Jurkat, Clone E6-1 (cell line): Measurements from ENCODE around the gene P2RX3.
"Not testable (repeated sequence)": the region's sequence is repeated elsewhere in the genome, so short reads cannot be mapped to it uniquely, and the experiment has no call there.

Experiments
- DNase-seq: peaks from one replicate; pipeline ENCODE4 v3.0.0-alpha.2; 2011; ENCODE audit warnings: low read depth, low spot score
- H3K4me3 ChIP-seq: 2 replicates; pipeline ENCODE4 v1.5.1; 2011; ENCODE audit warnings: mild to moderate bottlenecking, low read length, control low read depth, moderate library complexity

The P2RX3 gene

DNA sequence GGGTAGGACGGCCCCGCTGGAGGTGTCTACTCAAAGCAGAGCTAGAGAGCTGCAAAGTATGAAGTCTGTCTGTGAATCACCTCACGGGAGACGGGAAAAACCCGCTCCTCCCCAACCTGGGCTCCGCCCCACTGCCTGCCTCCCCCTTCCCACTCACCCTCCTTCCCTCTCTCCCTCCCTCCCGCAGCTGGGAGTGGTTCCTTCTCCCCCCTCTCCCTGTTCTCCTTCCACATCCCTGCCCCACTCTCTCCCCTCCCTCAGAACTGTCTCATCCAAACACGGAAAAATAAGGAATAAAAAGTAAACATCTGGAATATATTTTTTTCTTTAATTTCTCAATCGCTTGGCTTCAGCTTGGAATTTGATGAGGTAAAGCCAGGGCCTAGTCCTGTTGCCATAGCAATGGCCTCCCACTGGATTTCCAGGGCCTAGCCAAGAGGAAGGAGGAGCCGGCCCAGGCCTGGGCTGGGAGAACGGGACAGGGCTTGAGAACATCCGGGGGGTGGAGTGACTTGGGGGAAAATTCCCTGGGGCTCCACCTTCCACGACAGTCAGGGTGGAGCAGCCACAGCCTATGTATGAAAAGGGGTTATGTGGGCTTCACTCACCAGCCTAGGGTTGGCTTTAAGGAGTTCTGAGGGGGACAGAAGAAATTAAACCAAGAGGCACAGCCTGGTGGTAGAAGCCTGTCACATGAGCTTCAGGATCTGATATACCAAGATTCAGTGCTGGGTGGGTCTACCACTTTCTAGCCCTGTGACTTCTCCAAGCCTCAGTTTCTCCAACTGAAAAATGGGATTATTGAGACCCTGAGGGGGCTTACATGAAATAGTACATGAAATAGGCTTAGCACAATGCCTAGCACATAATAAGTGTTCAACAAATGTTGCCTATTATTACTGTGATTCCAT, 15.6 kb upstream of the P2RX3 start:
- no peak for DNase-seq
- H3K4me3 ChIP-seq = no peak overlapping the region

- no peak overlapping the region for H3K4me3 ChIP-seq
- DNase-seq = no peak
These were observed 14.8 kb upstream of the P2RX3 start for GRCh38 chr11:57323167-57323854.

DNA sequence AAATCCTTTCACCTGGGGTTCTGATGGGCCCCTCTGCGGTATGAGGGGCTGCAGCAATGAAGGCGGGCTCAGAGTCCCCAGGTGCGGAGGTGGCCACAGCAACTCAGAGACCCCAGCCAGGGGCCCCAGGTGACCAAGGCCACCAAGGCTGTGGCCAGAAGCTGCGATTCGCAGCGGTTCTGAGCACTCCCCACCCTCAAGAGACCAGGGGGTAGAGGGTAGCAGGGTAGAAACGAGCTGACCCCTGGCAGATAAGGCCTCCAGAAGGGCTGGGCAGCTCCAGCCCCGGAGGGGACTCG, 14.3 kb upstream of the P2RX3 start:
- no peak for DNase-seq
- no peak overlapping the region; the same call in 1 of the 2 replicates for H3K4me3 ChIP-seq

DNA sequence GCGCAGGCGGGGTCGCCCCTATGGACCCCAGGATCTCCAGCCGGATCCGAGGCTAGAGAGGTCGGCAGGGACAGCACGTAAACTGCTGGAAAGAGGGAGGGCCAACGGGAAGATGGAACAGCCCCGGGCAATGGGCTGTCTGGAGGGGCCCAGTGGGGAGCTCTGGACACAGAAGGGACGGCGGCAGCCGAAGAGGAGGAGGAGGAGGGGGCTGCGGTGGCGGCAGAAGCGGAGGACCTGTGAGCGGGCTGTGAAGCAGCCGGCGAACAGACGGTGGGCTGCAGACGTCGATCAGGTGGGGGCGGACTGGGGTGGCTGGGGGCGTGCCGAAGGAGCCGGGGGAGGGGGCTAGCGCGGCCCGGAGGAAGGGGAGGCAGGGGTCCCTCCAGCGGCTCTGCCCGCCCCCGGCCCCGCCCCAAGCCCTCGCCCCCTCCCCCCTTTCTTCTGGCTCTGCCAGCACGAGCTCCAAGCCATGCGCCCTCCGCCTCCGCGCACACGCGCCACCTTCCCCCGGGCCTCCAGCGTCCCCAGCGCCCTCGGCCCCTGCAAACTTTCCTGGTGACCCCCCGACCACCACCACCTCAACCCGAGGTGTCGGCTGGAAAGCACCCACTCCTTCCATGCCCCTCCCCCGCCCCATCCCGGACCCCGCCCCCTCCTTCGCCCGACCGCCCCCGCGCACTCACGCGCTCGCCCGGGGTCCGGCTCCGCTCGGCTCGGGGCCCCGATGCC, 13.8 kb upstream of the P2RX3 start:
- no peak for DNase-seq
- H3K4me3 ChIP-seq = peak overlapping the region; percentile 54

GRCh38 chr11:57324886-57325734, 13.0 kb upstream of the P2RX3 start, which contains the start of gene TNKS1BP1:
Gene TNKS1BP1, minus strand, starts transcription at chr11:57324952. Its CDS starts 3,067 bp downstream, at chr11:57321885.
- peak; percentile 91 for DNase-seq
- H3K4me3 ChIP-seq = peak within 1 kb of the TSS; percentile 67

GRCh38 chr11:57325735-57326048, 12.5 kb upstream of the P2RX3 start:
- peak overlapping the region; percentile 67 for H3K4me3 ChIP-seq
- no peak for DNase-seq

GRCh38 chr11:57327721-57328120, 10.4 kb upstream of the P2RX3 start:
- no peak for DNase-seq
- H3K4me3 ChIP-seq = no peak overlapping the region

- DNase-seq = no peak
- no peak overlapping the region for H3K4me3 ChIP-seq
These were observed 8.1 kb upstream of the P2RX3 start for GRCh38 chr11:57330029-57330428.

DNA sequence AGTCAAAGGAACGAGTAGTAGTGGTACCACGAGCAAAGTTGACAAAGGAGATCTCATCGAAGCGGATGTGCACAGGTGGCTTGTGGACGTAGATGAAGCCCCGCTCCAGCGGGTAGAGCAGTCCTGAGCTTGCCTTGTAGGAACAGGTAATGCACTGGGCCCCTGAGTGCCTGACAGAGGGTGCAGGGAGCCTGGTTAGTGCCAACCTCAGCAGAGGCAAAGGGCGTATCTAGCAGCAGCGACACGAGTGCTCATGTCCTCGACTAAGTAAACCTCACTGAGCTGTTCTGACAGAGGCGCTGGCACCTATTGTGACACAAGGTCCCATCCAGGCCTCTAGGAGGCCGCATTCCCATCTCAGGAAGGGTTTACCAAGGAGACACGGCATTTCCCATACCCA, 6.4 kb upstream of the P2RX3 start:
- DNase-seq = no peak

DNA sequence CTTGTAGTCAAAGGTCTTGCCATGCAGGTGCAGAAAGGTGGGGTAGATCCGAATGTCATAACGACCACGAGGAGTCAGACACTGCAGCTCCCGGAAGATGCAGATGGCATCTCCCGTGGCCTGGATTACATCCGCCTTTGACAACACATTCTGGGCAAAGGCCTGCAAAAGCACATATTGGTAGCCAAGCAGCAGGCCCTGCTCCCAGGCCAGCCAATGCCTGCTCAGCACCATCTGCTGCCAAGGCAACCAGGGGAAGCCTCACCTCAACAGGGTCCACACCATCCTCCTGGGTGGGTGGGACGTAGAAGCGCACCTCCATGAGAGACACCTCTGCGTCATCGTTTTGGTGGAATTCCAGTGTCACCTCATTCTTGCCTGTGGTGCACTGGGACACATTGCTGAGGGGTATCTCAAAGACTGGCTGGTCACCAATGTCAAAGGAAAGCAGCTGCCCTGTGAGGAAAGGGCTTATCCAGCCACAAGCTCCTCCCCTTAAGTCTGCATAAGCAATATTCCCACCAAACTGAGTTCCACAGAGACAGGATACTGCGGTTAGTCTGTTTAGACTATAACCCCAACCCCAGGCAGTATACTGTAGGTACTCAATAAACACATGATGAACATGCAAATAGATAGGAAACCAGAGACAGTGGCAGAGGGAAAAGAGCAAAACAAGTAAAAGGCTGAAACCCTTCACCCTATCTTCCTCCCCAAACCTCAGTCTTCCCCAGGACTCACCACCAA, 5.3 kb upstream of the P2RX3 start:
- peak overlapping the region; percentile 75 for H3K4me3 ChIP-seq
- DNase-seq = peak; percentile 86

More for the DNA sequence above, 6.4 kb upstream of the P2RX3 start:
- H3K4me3 ChIP-seq = no peak overlapping the region

DNA sequence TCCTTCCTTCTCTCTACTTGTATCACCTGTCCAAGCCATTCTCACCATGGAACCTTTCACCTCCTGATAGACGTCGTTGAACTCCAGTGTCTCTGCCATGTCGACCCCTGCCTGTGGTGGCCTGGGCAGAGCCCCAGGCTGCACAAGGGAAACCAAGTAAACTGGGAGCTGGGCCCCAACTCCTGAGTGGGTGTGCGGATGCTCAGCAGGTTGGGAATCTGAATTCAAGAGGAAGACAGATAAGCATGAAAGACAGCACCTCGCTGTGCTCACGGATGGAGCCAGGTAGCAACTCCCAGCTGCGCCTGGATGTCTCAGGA, 3.2 kb upstream of the P2RX3 start:
- DNase-seq = no peak
- H3K4me3 ChIP-seq = peak overlapping the region; percentile 75

- peak; percentile 88 for DNase-seq
- peak within 1 kb of the TSS; percentile 75 for H3K4me3 ChIP-seq
These were observed 2.6 kb upstream of the P2RX3 start, which contains the start of gene SSRP1 for GRCh38 chr11:57335343-57336110. Gene SSRP1, minus strand, starts transcription at chr11:57335892. Its CDS starts 771 bp downstream, at chr11:57335121.

DNA sequence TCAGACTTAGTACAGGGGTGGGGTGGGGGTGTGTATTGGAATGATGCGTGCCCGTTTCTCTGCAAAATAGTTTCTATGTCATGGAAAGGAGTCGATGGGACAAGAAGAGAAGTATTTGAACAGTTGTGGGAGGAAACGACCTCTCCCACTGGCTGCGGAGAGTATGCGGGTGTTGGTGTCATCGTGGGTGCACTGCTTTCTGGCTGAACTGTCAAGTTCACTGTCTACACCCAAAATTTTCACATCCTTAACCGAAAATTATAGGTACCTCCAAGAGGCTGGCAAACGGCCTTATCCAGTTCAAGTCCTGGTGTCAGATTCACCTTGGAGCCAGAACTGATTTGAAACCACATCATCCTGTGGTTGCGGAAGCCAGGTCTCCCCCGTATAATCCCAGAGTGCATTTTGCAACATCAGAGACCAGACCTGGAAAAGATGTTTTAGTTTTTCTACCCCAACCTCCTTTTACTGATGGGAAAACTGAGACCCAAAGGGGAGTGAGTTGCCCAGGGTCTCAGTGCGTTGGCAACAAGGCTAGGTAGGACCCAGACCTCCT, 2.0 kb upstream of the P2RX3 start:
- no peak for DNase-seq
- H3K4me3 ChIP-seq = peak overlapping the region; percentile 75

- not testable (repeated sequence) for H3K4me3 ChIP-seq, DNase-seq
These were observed 1.3 kb upstream of the P2RX3 start for GRCh38 chr11:57336856-57337255.

- no peak for DNase-seq
- no peak overlapping the region for H3K4me3 ChIP-seq
These were observed 1.2 kb downstream of the P2RX3 start for GRCh38 chr11:57339328-57339727.

GRCh38 chr11:57340039-57340615, 2.0 kb downstream of the P2RX3 start:
- DNase-seq = no peak

GRCh38 chr11:57341250-57341808, 3.2 kb downstream of the P2RX3 start:
- DNase-seq = no peak
- no peak overlapping the region for H3K4me3 ChIP-seq

More at GRCh38 chr11:57340039-57340615, 2.0 kb downstream of the P2RX3 start:
- no peak overlapping the region for H3K4me3 ChIP-seq
